Stimulated activated CD8-positive, alpha-beta memory T cell treated with anti-CD3 and anti-CD28 coated beads, Interleukin-12 subunit alpha, Interleukin-12 subunit beta, amount 100 ng/mL, for 24 hours (primary cell): ENCODE data around the gene GSE1.
"Not testable (repeated sequence)": the region's sequence is repeated elsewhere in the genome, so short reads cannot be mapped to it uniquely, and the experiment has no call there.

Experiments used
- DNase-seq: peaks from one replicate; pipeline ENCODE4 v3.0.0-alpha.2; 2020; ENCODE audit errors: extremely low read depth

Gene GSE1

DNA sequence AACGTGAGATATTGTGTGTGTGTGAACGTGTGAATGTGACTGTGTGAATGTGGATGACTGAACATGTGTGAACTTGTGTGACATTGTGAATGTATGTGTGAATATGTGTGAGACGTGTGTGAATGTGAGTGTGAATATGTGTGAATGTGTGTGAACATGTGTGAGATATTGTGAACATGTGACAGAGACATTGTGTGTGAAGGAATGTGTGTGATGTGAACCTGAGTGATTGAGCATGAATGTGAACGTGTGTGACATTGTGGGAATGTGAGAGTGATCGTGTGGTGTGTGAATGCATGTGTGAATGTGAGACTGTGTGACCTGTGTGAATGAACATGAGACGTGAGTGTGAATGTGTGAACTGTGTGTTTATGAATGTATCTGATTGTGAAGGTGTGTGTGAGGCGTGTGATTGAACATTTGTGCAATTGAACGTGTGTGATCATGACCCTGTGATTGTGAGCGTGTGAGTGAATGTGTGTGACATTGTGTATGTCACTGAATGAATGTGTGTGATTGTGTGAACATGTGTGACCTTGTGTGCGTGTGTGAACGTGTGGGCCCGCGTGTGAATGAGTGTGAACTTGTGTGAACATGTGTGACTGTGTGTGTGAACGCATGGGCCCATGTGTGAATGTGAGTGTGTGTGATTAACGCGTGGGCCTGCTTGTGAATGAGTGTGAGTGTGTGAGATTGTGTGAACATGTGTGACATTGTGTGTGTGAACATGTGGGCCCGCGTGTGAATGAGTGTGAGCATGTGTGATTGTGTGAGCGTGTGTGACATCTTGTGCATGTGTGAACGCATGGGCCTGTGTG lies 23.2 kb upstream of the GSE1 start:
- DNase-seq, result no peak

GRCh38 chr16:85590506-85590832 lies 22.7 kb upstream of the GSE1 start:
- DNase-seq, result no peak

DNA sequence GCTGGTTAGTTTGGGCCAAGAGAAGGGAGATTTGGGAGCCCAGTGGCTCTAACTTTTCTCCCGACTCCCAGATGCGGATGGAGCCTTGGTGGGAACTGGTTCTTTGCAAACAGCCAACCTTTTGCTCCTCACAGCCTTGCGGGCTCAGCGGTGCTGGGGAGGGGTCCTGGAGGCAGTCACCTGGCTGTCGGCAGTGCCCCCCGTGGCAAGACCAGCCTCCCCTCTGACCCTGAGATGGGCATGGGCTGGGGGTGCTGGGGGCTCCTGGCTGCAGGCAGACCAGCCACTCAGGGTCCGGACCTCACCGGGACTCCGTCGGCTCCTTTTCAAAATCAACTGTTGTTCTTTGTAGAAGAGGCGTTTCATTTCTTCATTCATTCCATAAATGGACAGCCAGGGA lies 21.7 kb upstream of the GSE1 start:
- DNase-seq, result no peak

DNA sequence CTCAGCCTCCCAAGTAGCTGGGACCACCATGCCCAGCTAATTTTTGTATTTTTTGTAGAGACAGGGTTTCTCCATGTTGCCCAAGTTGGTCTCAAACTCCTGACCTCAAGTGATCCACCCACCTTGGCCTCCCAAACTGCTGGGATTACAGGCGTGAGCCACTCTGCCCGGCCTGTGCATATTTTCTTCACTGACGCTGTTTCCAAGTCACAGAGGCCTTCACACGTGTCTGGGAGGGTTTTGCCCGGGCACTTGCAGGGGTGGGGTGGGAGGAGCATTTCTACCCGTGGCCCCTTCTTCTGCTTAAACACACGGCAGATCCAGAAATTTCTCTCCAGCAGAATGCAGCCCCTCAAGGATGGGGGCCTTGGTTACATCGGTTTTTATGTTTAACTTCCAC lies 20.8 kb upstream of the GSE1 start:
- not testable (repeated sequence) for DNase-seq

GRCh38 chr16:85592700-85593493 lies 20.2 kb upstream of the GSE1 start:
- DNase-seq, result no peak

- DNase-seq, result no peak
Measured at GRCh38 chr16:85593494-85594221, 19.5 kb upstream of the GSE1 start.

- no peak for DNase-seq
Measured at GRCh38 chr16:85594273-85594977, 18.7 kb upstream of the GSE1 start.

DNA sequence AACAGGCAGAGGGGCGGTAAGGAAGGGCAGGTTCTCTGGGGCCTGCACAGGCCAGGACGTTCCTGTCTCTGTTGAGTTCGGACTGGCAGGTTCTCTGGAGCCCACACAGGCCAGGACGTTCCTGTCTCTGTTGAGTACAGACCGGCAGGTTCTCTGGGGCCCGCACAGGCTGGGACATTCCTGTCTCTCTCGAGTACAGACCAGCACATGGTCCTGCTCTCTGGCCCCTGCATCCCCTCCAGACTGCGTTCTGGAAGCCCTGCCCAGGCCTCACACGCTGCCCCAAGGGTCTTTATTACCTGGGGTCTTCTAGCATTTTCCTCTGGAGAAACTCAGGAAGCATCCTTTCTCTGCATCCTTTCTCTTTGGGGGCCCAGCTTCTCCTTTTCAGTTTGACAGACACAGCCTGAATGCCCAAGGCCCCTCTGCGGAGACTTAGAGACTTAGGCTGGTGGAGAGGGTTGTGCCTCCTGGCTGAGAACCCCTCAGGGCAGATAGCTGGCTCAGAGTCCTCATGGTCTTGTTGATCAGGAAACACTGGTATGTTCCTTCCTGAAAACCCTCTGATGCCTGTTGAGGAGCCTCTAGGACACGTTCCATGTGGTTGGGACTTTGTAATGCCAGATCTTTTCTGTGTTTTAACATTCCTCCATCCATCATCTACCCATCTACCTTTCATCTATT lies 18.0 kb upstream of the GSE1 start:
- DNase-seq, result no peak

GRCh38 chr16:85595812-85596502 lies 17.2 kb upstream of the GSE1 start:
- no peak for DNase-seq

- no peak for DNase-seq
Measured at GRCh38 chr16:85598141-85598540, 15.0 kb upstream of the GSE1 start.

DNA sequence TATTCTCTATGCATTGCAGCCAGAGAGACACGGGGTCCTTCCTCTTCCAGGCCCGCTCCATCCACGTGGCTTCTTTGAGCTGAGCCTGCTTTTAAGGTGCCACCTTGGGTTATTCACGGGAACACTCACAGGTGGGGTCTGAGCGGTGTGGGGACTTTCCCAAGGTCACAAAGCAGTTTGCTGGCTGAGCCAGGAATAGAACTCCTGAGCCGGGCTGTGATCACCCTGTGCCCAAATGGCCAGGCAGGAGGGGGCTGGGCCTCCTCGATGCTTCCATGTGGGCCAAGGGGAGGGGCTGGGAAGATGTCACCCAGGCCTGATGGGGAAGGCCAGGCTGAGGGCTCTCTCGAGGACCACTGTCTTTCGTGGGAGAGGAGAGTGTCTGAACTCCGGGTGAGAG lies 13.0 kb upstream of the GSE1 start:
- no peak for DNase-seq

- DNase-seq, result no peak
Measured at GRCh38 chr16:85600530-85601271, 12.4 kb upstream of the GSE1 start.

GRCh38 chr16:85601272-85601639 lies 11.9 kb upstream of the GSE1 start:
- no peak for DNase-seq

GRCh38 chr16:85601730-85602401 lies 11.3 kb upstream of the GSE1 start:
- DNase-seq, result no peak

GRCh38 chr16:85602402-85603202 lies 10.5 kb upstream of the GSE1 start:
- DNase-seq, result no peak

- DNase-seq, result no peak
Measured at GRCh38 chr16:85603203-85603755, 9.8 kb upstream of the GSE1 start.

GRCh38 chr16:85604145-85604705 lies 8.9 kb upstream of the GSE1 start:
- no peak for DNase-seq
